Ishikawa (cell line): ENCODE measurements around the gene TRA2A.

Experiments used
- CREB1 ChIP-seq: IDR thresholded peaks from 2 replicates; pipeline ENCODE4 v1.6.1; 2012; ENCODE audit warnings: low read depth
- EGR1 ChIP-seq: IDR thresholded peaks from 2 replicates; pipeline ENCODE4 v1.6.1; 2012
- EP300 ChIP-seq: IDR thresholded peaks from 2 replicates; pipeline ENCODE4 v1.6.1; 2012; ENCODE audit warnings: borderline replicate concordance
- MAX ChIP-seq: IDR thresholded peaks from 2 replicates; pipeline ENCODE4 v1.6.1; 2012
- RAD21 ChIP-seq: IDR thresholded peaks from 2 replicates; pipeline ENCODE4 v1.6.1; 2012; ENCODE audit warnings: low read depth
- TAF1 ChIP-seq: IDR thresholded peaks from 2 replicates; pipeline ENCODE4 v1.6.1; 2012; ENCODE audit warnings: low read depth, mild to moderate bottlenecking
- USF1 ChIP-seq: IDR thresholded peaks from 2 replicates; pipeline ENCODE4 v1.6.1; 2012
- YY1 ChIP-seq: IDR thresholded peaks from 2 replicates; pipeline ENCODE4 v1.6.1; 2012; ENCODE audit warnings: low read depth

- TF ChIP-seq RAD21, result no peak
- no peak for TF ChIP-seq USF1
- TF ChIP-seq MAX, result no peak
- no peak for TF ChIP-seq YY1
- no peak for TF ChIP-seq TAF1
- TF ChIP-seq EGR1, result no peak
- no peak for TF ChIP-seq CREB1
- no peak for TF ChIP-seq EP300
Observed at GRCh38 chr7:23491502-23491901, 40.3 kb downstream of the TRA2A start.
